SK-N-SH (cell line): ENCODE results near the gene PKNOX2. TPM values are rescaled to one million over a fixed set of nuclear protein-coding genes. Genes with fewer than 3 reads are reported as not detected.

ENCODE experiments used
- CTCF ChIA-PET: fragments of 300-600, 350-600 bp; formaldehyde crosslinking; extraction: SDS; loops from one replicate; lab custom pipeline; 2021; lab: Yijun Ruan, JAX
- POLR2A ChIA-PET: fragments of 350-600 bp; sonication (Branson Sonifier 250); formaldehyde crosslinking; extraction: SDS; loops from one replicate; lab custom pipeline; 2020; ENCODE audit warnings: antibody characterized with exemption, inconsistent platforms; lab: Yijun Ruan, JAX
- DNase-seq: peaks from one replicate; pipeline ENCODE4 v3.0.0; 2012
- H2AFZ ChIP-seq: fragments of 200-600 bp; sonication (generic); 2 replicates; pipeline ENCODE4 v1.8.1; 2016; ENCODE audit warnings: antibody characterized with exemption, mild to moderate bottlenecking, low read depth
- H3F3A ChIP-seq: fragments of 200-600 bp; sonication (generic); replicated peaks from 2 replicates; pipeline ENCODE3; 2016; ENCODE audit warnings: antibody characterized with exemption, mild to moderate bottlenecking; ENCODE audit not compliant: insufficient read depth
- H3K27ac ChIP-seq, 2 experiments: fragments of 200-500 bp in 1 of 2; fragments of 200-600 bp in 1 of 2; sonication (Bioruptor generic) in 1 of 2; sonication (generic), shearing (Covaris generic) in 1 of 2; 2 replicates each; pipeline versions ENCODE4 v1.5.1 to v1.6.1; 2014 to 2016; ENCODE audit warnings: low read depth in 2 of 2, inconsistent platforms in 1 of 2, low read length in 1 of 2, mild to moderate bottlenecking in 1 of 2, mixed read lengths in 1 of 2
- H3K27me3 ChIP-seq: fragments of 200-600 bp; sonication (generic), shearing (Covaris generic); 2 replicates; pipeline ENCODE4 v1.6.1; 2016; ENCODE audit warnings: mixed run types; ENCODE audit not compliant: insufficient read depth
- H3K36me3 ChIP-seq, 2 experiments: fragments of 200-500 bp in 1 of 2; fragments of 200-600 bp in 1 of 2; sonication (Bioruptor generic) in 1 of 2; sonication (generic) in 1 of 2; replicated peaks in 1 of 2; 2 replicates each; pipeline versions ENCODE3 to v1.5.1; 2014 to 2016; ENCODE audit warnings: low read length in 1 of 2, mild to moderate bottlenecking in 1 of 2; ENCODE audit not compliant: insufficient read depth in 2 of 2, control insufficient read depth in 1 of 2
- H3K4me1 ChIP-seq, 2 experiments: fragments of 200-500 bp in 1 of 2; fragments of 200-600 bp in 1 of 2; sonication (Bioruptor generic) in 1 of 2; sonication (generic), shearing (Covaris generic) in 1 of 2; 2 replicates each; pipeline versions ENCODE4 v1.5.1 to v1.6.1; 2014 to 2016; ENCODE audit warnings: low read depth in 1 of 2, low read length in 1 of 2, mixed run types in 1 of 2; ENCODE audit not compliant: insufficient read depth in 2 of 2, control insufficient read depth in 1 of 2
- H3K4me2 ChIP-seq: fragments of 200-600 bp; sonication (generic), shearing (Covaris generic); 2 replicates; pipeline ENCODE4 v1.6.1; 2017; ENCODE audit warnings: mixed run types
- H3K4me3 ChIP-seq, 2 experiments: fragments of 200-500 bp in 1 of 2; fragments of 200-600 bp in 1 of 2; sonication (Bioruptor generic) in 1 of 2; sonication (generic), shearing (Covaris generic) in 1 of 2; 2 replicates each; pipeline versions ENCODE4 v1.5.1 to v1.8.1; 2014 to 2016; ENCODE audit warnings: low read depth in 2 of 2, inconsistent platforms in 1 of 2, low read length in 1 of 2, mild to moderate bottlenecking in 1 of 2, mixed read lengths in 1 of 2, moderate library complexity in 1 of 2
- H3K79me2 ChIP-seq: fragments of 200-600 bp; sonication (generic); 2 replicates; pipeline ENCODE4 v1.8.1; 2017; ENCODE audit warnings: mild to moderate bottlenecking; ENCODE audit not compliant: insufficient read depth
- H3K9ac ChIP-seq: fragments of 200-600 bp; sonication (generic); 2 replicates; pipeline ENCODE4 v1.6.1; 2017; ENCODE audit warnings: mixed run types
- H3K9me2 ChIP-seq: fragments of 200-600 bp; sonication (generic); 2 replicates; pipeline ENCODE4 v1.6.1; 2017; ENCODE audit warnings: mixed run types
- H3K9me3 ChIP-seq: fragments of 200-600 bp; sonication (generic); 2 replicates; pipeline ENCODE4 v1.6.1; 2017; ENCODE audit warnings: mixed run types, mild to moderate bottlenecking, moderate library complexity
- H4K20me1 ChIP-seq: fragments of 200-600 bp; sonication (generic); 2 replicates; pipeline ENCODE4 v1.6.1; 2017; ENCODE audit warnings: mild to moderate bottlenecking, mixed run types; ENCODE audit not compliant: insufficient read depth
- EZH2phosphoT487 ChIP-seq: fragments of 200-600 bp; sonication (generic); IDR thresholded peaks from 2 replicates; pipeline ENCODE4 v1.6.1; 2017; ENCODE audit warnings: low read depth, mixed run types, mild to moderate bottlenecking, antibody characterized with exemption, moderate library complexity, borderline replicate concordance
- FOXJ3 ChIP-seq: sonication (generic); formaldehyde crosslinking; IDR thresholded peaks from 2 replicates; pipeline ENCODE4 v1.5.1; 2020; ENCODE audit warnings: mild to moderate bottlenecking, missing genetic modification reagents
- GABPA ChIP-seq: IDR thresholded peaks from 2 replicates; pipeline ENCODE4 v1.4.0; 2012; ENCODE audit warnings: low read depth, mild to moderate bottlenecking
- GATA2 ChIP-seq: sonication (generic); formaldehyde crosslinking; IDR thresholded peaks from 2 replicates; pipeline ENCODE4 v1.5.0; 2020; ENCODE audit warnings: mild to moderate bottlenecking, missing genetic modification reagents
- JUND ChIP-seq: IDR thresholded peaks from 2 replicates; pipeline ENCODE4 v1.4.0; 2012
- MXI1 ChIP-seq: IDR thresholded peaks from 2 replicates; pipeline ENCODE4 v1.6.1; 2012; ENCODE audit warnings: mild to moderate bottlenecking, low read depth, low read length, improper control_type of control experiment
- NFIC ChIP-seq: IDR thresholded peaks from 2 replicates; pipeline ENCODE4 v1.4.0; 2012; ENCODE audit warnings: borderline replicate concordance
- POLR2AphosphoS5 ChIP-seq: IDR thresholded peaks from 2 replicates; pipeline ENCODE4 v1.6.1; 2012; ENCODE audit warnings: low read depth, low read length
- RAD21 ChIP-seq: IDR thresholded peaks from 2 replicates; pipeline ENCODE4 v1.6.1; 2012; ENCODE audit warnings: mild to moderate bottlenecking, low read length
- RCOR1 ChIP-seq: fragments of 150-350 bp; IDR thresholded peaks from 2 replicates; pipeline ENCODE4 v1.6.1; 2017; ENCODE audit warnings: antibody characterized with exemption, low read length
- TAF1 ChIP-seq: IDR thresholded peaks from 2 replicates; pipeline ENCODE4 v1.6.1; 2012; ENCODE audit warnings: low read depth, mild to moderate bottlenecking, low read length, moderate library complexity, borderline replicate concordance
- YY1 ChIP-seq: IDR thresholded peaks from 2 replicates; pipeline ENCODE4 v1.4.0; 2012; ENCODE audit warnings: low read depth, mild to moderate bottlenecking
- polyA plus RNA-seq, 3 experiments: library from polyadenylated mRNA; depleted of rRNA; stranded (reverse); fragments of >200 nt; gene quantifications; 2 replicates each; pipeline ENCODE4 v1.2.3, GENCODE V29; 2012
- TF ChIP-seq, protein P1 (sequence below): IDR thresholded peaks from 2 replicates; pipeline ENCODE4 v1.6.1; 2012; ENCODE audit warnings: mild to moderate bottlenecking, low read depth, low read length, moderate library complexity
- TF ChIP-seq, protein P2 (sequence below): fragments of 150-350 bp; IDR thresholded peaks from 2 replicates; pipeline ENCODE4 v1.6.1; 2017; ENCODE audit warnings: antibody characterized with exemption, low read length, low read depth, borderline replicate concordance
- TF ChIP-seq, protein P3 (sequence below): fragments of 200-600 bp; sonication (generic); IDR thresholded peaks from 2 replicates; pipeline ENCODE4 v1.6.1; 2017; ENCODE audit warnings: antibody characterized with exemption, mild to moderate bottlenecking, moderate library complexity
- TF ChIP-seq, protein P4 (sequence below): fragments of 150-350 bp; IDR thresholded peaks from 2 replicates; pipeline ENCODE4 v1.6.1; 2016; ENCODE audit warnings: mild to moderate bottlenecking, low read depth, low read length

Gene PKNOX2
- polyA plus RNA-seq, 1 of the 3 experiments (the other 2 are of a cell fraction) = 0.02 TPM

DNA sequence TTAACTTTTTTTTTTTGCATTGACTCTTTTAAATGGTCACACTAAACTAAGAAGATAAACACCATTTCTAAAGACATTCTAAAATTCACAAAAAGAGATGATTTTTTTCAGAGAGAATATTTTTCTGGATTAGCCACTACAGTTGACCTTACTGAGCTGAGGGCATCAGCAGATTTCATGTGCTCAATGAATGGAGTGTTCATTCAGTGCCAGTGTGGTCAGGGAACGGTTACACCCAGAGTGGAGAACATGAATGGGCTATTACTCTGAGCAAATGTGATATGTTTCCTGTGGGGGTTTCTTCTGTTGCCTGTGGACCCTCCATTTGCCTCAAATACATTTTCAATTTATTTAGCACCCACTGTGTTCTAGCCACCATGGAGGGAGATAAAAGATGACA, 19.1 kb downstream of the PKNOX2 start (continued):
- TF ChIP-seq, protein P1, sequence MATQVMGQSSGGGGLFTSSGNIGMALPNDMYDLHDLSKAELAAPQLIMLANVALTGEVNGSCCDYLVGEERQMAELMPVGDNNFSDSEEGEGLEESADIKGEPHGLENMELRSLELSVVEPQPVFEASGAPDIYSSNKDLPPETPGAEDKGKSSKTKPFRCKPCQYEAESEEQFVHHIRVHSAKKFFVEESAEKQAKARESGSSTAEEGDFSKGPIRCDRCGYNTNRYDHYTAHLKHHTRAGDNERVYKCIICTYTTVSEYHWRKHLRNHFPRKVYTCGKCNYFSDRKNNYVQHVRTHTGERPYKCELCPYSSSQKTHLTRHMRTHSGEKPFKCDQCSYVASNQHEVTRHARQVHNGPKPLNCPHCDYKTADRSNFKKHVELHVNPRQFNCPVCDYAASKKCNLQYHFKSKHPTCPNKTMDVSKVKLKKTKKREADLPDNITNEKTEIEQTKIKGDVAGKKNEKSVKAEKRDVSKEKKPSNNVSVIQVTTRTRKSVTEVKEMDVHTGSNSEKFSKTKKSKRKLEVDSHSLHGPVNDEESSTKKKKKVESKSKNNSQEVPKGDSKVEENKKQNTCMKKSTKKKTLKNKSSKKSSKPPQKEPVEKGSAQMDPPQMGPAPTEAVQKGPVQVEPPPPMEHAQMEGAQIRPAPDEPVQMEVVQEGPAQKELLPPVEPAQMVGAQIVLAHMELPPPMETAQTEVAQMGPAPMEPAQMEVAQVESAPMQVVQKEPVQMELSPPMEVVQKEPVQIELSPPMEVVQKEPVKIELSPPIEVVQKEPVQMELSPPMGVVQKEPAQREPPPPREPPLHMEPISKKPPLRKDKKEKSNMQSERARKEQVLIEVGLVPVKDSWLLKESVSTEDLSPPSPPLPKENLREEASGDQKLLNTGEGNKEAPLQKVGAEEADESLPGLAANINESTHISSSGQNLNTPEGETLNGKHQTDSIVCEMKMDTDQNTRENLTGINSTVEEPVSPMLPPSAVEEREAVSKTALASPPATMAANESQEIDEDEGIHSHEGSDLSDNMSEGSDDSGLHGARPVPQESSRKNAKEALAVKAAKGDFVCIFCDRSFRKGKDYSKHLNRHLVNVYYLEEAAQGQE = no peak
- no peak for TF ChIP-seq EZH2phosphoT487
- TF ChIP-seq, protein P2, sequence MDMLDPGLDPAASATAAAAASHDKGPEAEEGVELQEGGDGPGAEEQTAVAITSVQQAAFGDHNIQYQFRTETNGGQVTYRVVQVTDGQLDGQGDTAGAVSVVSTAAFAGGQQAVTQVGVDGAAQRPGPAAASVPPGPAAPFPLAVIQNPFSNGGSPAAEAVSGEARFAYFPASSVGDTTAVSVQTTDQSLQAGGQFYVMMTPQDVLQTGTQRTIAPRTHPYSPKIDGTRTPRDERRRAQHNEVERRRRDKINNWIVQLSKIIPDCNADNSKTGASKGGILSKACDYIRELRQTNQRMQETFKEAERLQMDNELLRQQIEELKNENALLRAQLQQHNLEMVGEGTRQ = no peak
- TF ChIP-seq NFIC = no peak
- TF ChIP-seq JUND = no peak
- TF ChIP-seq YY1 = no peak
- no peak for TF ChIP-seq TAF1
- TF ChIP-seq POLR2AphosphoS5 = no peak

DNA sequence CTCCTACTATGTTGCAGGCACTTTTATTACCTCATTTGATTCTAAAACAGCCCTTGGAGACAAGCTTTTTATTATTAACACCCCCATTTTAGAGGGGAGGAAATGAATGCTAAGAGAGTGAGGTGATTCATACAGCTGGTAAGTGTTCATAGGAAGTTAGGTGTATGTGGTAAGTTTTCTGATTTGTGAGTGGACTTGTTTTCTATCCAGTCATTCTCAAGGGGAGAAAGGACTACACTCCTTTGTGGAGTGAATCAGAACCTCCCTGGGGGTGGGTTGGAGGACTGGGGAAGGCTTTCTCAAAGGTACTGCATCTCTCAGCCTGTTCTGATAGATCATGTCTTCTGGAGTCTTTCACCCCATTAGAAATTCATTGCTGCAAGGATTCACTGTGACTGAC, 23.5 kb downstream of the PKNOX2 start:
- POLR2A ChIA-PET = no interaction called here
- Histone ChIP-seq H3F3A (no peaks in the 10 kb centered on the region), H2AFZ (no peak overlapping the region), H3K4me1 (peaks cover 0 to 11% of the 10 kb centered on the region in 2 experiments; a peak in 1 of 4 replicates)
- TF ChIP-seq RCOR1 (no peak), RAD21 (no peak), GABPA (no peak), FOXJ3 (CRISPR knock-in tag) (no peak), POLR2AphosphoS5 (no peak), GATA2 (CRISPR knock-in tag) (no peak), MXI1 (no peak)
- TF ChIP-seq, protein P3, sequence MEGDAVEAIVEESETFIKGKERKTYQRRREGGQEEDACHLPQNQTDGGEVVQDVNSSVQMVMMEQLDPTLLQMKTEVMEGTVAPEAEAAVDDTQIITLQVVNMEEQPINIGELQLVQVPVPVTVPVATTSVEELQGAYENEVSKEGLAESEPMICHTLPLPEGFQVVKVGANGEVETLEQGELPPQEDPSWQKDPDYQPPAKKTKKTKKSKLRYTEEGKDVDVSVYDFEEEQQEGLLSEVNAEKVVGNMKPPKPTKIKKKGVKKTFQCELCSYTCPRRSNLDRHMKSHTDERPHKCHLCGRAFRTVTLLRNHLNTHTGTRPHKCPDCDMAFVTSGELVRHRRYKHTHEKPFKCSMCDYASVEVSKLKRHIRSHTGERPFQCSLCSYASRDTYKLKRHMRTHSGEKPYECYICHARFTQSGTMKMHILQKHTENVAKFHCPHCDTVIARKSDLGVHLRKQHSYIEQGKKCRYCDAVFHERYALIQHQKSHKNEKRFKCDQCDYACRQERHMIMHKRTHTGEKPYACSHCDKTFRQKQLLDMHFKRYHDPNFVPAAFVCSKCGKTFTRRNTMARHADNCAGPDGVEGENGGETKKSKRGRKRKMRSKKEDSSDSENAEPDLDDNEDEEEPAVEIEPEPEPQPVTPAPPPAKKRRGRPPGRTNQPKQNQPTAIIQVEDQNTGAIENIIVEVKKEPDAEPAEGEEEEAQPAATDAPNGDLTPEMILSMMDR = no peak
- TF ChIP-seq, protein P4, sequence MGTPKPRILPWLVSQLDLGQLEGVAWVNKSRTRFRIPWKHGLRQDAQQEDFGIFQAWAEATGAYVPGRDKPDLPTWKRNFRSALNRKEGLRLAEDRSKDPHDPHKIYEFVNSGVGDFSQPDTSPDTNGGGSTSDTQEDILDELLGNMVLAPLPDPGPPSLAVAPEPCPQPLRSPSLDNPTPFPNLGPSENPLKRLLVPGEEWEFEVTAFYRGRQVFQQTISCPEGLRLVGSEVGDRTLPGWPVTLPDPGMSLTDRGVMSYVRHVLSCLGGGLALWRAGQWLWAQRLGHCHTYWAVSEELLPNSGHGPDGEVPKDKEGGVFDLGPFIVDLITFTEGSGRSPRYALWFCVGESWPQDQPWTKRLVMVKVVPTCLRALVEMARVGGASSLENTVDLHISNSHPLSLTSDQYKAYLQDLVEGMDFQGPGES = no peak
- TF ChIP-seq, all 33 proteins: peak for 0
- Histone ChIP-seq H3K9me3 (no peaks in the 10 kb centered on the region), H3K36me3 (no peaks in the 10 kb centered on the region), H3K27me3 (no peaks in the 10 kb centered on the region; the same call in 1 of the 2 replicates), H3K79me2 (no peaks in the 10 kb centered on the region), H3K9me2 (no peaks in the 10 kb centered on the region), H4K20me1 (no peaks in the 10 kb centered on the region), H3K27ac (no peak overlapping the region), H3K4me3 (no peak overlapping the region), H3K4me2 (no peak overlapping the region), H3K9ac (no peak overlapping the region)
- DNase-seq = no peak
- CTCF ChIA-PET = interaction anchor here (1.0 to 1.5 kb wide), 3 partner anchors 96 to 157 kb away, joined by 3 to 4 read pairs (median 3); no protein-coding TSS in a partner anchor
